GM15510 (cell line): ENCODE data around the gene CTNNA3.

Experiments used
- POLR2A ChIP-seq: IDR thresholded peaks from 3 replicates; pipeline ENCODE4 v1.6.1; 2011; ENCODE audit warnings: borderline replicate concordance; ENCODE audit not compliant: insufficient read length; ENCODE audit errors: extremely low read depth

CTNNA3 gene

GRCh38 chr10:66058594-66058993 is 1637.4 kb downstream of the CTNNA3 start:
- TF ChIP-seq POLR2A, result no peak

GRCh38 chr10:66049335-66049734 is 1646.7 kb downstream of the CTNNA3 start:
- TF ChIP-seq POLR2A, result no peak

- no peak for TF ChIP-seq POLR2A
Observed at GRCh38 chr10:66045859-66046258, 1650.1 kb downstream of the CTNNA3 start.

GRCh38 chr10:66041771-66042170 is 1654.2 kb downstream of the CTNNA3 start:
- no peak for TF ChIP-seq POLR2A

- no peak for TF ChIP-seq POLR2A
Observed at GRCh38 chr10:66038623-66039022, 1657.4 kb downstream of the CTNNA3 start.

GRCh38 chr10:66026321-66026720 is 1669.7 kb downstream of the CTNNA3 start:
- no peak for TF ChIP-seq POLR2A

- no peak for TF ChIP-seq POLR2A
Observed at GRCh38 chr10:66025186-66025585, 1670.8 kb downstream of the CTNNA3 start.

- TF ChIP-seq POLR2A, result no peak
Observed at GRCh38 chr10:66021423-66021822, 1674.6 kb downstream of the CTNNA3 start.

- no peak for TF ChIP-seq POLR2A
Observed at GRCh38 chr10:66008221-66008620, 1687.8 kb downstream of the CTNNA3 start.

GRCh38 chr10:66006411-66006810 is 1689.6 kb downstream of the CTNNA3 start:
- no peak for TF ChIP-seq POLR2A

- TF ChIP-seq POLR2A, result no peak
Observed at GRCh38 chr10:65993451-65993850, 1702.5 kb downstream of the CTNNA3 start.

GRCh38 chr10:65968871-65969270 is 1727.1 kb downstream of the CTNNA3 start:
- no peak for TF ChIP-seq POLR2A

GRCh38 chr10:65968437-65968836 is 1727.6 kb downstream of the CTNNA3 start:
- TF ChIP-seq POLR2A, result no peak

GRCh38 chr10:65964205-65964604 is 1731.8 kb downstream of the CTNNA3 start:
- TF ChIP-seq POLR2A, result no peak

- TF ChIP-seq POLR2A, result no peak
Observed at GRCh38 chr10:65952086-65952485, 1743.9 kb downstream of the CTNNA3 start.

- TF ChIP-seq POLR2A, result no peak
Observed at GRCh38 chr10:65950075-65950474, 1745.9 kb downstream of the CTNNA3 start.

GRCh38 chr10:65949526-65949925 is 1746.5 kb downstream of the CTNNA3 start:
- no peak for TF ChIP-seq POLR2A
